ENCODE measurements around the gene SLC13A5.
"Not testable (repeated sequence)": the region's sequence is repeated elsewhere in the genome, so short reads cannot be mapped to it uniquely, and the experiment has no call there.

SLC13A5 gene

GRCh38 chr17:6699997-6700947, 12.9 kb downstream of the SLC13A5 start:
- Histone ChIP-seq H3K4me1 (ENCODE audit: control insufficient read depth in 1 of 2, insufficient read depth in 1 of 2, low read depth in 1 of 2, low read length in 1 of 2) (no peaks in the 10 kb centered on the region), H3K4me3 (ENCODE audit: low read depth in 1 of 2, low read length in 1 of 2) (no peak overlapping the region), H3K9me3 (no peaks in the 10 kb centered on the region), H3K27me3 (peaks cover 65% of the 10 kb centered on the region), H3K36me3 (no peaks in the 10 kb centered on the region), H3K27ac (no peak overlapping the region)
- no peak for TF ChIP-seq CTCF (IDR thresholded peaks at IDR 0.05)

GRCh38 chr17:6698004-6698403, 15.2 kb downstream of the SLC13A5 start:
- Histone ChIP-seq H3K4me1 (ENCODE audit: control insufficient read depth in 1 of 2, insufficient read depth in 1 of 2, low read depth in 1 of 2, low read length in 1 of 2) (no peaks in the 10 kb centered on the region), H3K27ac (no peak overlapping the region), H3K36me3 (no peaks in the 10 kb centered on the region), H3K27me3 (peaks cover 67% of the 10 kb centered on the region), H3K9me3 (no peaks in the 10 kb centered on the region), H3K4me3 (ENCODE audit: low read depth in 1 of 2, low read length in 1 of 2) (no peak overlapping the region)
- no peak for TF ChIP-seq CTCF (IDR thresholded peaks at IDR 0.05)

GRCh38 chr17:6696906-6697305, 16.3 kb downstream of the SLC13A5 start:
- Histone ChIP-seq H3K36me3 (no peaks in the 10 kb centered on the region), H3K27ac (no peak overlapping the region), H3K27me3 (peaks cover 67% of the 10 kb centered on the region), H3K9me3 (no peaks in the 10 kb centered on the region), H3K4me3 (ENCODE audit: low read depth in 1 of 2, low read length in 1 of 2) (no peak overlapping the region), H3K4me1 (ENCODE audit: control insufficient read depth in 1 of 2, insufficient read depth in 1 of 2, low read depth in 1 of 2, low read length in 1 of 2) (no peaks in the 10 kb centered on the region)
- no peak for TF ChIP-seq CTCF (IDR thresholded peaks at IDR 0.05)

- Histone ChIP-seq H3K27me3 (peaks cover 68% of the 10 kb centered on the region), H3K4me3 (ENCODE audit: low read depth in 1 of 2, low read length in 1 of 2) (no peak overlapping the region)
- no peak for TF ChIP-seq CTCF (IDR thresholded peaks at IDR 0.05)
Measured at GRCh38 chr17:6695565-6695964, 17.6 kb downstream of the SLC13A5 start.

GRCh38 chr17:6695051-6695450, 18.1 kb downstream of the SLC13A5 start:
- H3K36me3 ChIP-seq, result no peaks in the 10 kb centered on the region
- peaks cover 68% of the 10 kb centered on the region for H3K27me3 ChIP-seq
- no peak overlapping the region for H3K4me3 ChIP-seq (ENCODE audit: low read depth in 1 of 2, low read length in 1 of 2)
- TF ChIP-seq CTCF (IDR thresholded peaks at IDR 0.05), result no peak
- no peaks in the 10 kb centered on the region for H3K9me3 ChIP-seq
- H3K4me1 ChIP-seq (ENCODE audit: control insufficient read depth in 1 of 2, insufficient read depth in 1 of 2, low read depth in 1 of 2, low read length in 1 of 2), result no peaks in the 10 kb centered on the region
- H3K27ac ChIP-seq, result no peak overlapping the region

More at GRCh38 chr17:6695565-6695964, 17.6 kb downstream of the SLC13A5 start:
- no peaks in the 10 kb centered on the region for H3K4me1 ChIP-seq (ENCODE audit: control insufficient read depth in 1 of 2, insufficient read depth in 1 of 2, low read depth in 1 of 2, low read length in 1 of 2)
- H3K9me3 ChIP-seq, result no peaks in the 10 kb centered on the region
- no peaks in the 10 kb centered on the region for H3K36me3 ChIP-seq
- H3K27ac ChIP-seq, result no peak overlapping the region

- not testable (repeated sequence) for H3K36me3 ChIP-seq; H3K9me3 ChIP-seq; H3K27ac ChIP-seq; H3K4me1 ChIP-seq (ENCODE audit: control insufficient read depth in 1 of 2, insufficient read depth in 1 of 2, low read depth in 1 of 2, low read length in 1 of 2); H3K4me3 ChIP-seq (ENCODE audit: low read depth in 1 of 2, low read length in 1 of 2)
- H3K27me3 ChIP-seq, result peaks cover 79% of the 10 kb centered on the region
Measured at GRCh38 chr17:6691958-6692357, 21.2 kb downstream of the SLC13A5 start.

Data from neutrophil (primary cell).